ENCODE results near the gene SEC62.

SEC62 gene, protein sequence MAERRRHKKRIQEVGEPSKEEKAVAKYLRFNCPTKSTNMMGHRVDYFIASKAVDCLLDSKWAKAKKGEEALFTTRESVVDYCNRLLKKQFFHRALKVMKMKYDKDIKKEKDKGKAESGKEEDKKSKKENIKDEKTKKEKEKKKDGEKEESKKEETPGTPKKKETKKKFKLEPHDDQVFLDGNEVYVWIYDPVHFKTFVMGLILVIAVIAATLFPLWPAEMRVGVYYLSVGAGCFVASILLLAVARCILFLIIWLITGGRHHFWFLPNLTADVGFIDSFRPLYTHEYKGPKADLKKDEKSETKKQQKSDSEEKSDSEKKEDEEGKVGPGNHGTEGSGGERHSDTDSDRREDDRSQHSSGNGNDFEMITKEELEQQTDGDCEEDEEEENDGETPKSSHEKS

DNA sequence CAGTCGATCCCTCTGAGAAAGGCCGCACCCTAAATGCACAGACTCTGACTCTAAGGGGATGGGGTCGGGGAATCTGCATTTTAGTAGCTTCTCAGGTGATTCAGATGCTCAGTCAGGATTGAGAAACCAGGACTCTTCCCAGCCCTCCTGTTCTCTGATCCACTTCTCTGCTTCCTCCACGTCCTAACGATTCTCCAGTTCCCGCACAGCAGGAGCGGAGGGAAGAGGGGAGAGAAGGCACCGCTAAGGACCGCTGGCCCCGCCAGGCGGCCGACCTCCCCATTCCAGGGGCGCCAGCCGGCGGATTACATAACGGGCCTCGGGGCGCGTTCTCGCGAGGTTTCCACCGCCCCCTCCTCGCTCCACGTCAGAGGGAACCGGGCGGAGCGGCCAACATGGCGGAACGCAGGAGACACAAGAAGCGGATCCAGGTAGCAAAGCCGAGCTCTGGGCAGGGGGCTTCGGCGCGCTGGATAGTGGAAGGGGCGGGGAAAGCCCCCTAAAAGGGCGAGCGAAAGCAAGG lies at the start of gene SEC62:
Gene SEC62 (plus strand): TSS at position 380 of the 523 bp plus-strand sequence. CDS start 16 bp downstream, at position 396.
- peak; percentile 93 to 94 for DNase-seq

DNA sequence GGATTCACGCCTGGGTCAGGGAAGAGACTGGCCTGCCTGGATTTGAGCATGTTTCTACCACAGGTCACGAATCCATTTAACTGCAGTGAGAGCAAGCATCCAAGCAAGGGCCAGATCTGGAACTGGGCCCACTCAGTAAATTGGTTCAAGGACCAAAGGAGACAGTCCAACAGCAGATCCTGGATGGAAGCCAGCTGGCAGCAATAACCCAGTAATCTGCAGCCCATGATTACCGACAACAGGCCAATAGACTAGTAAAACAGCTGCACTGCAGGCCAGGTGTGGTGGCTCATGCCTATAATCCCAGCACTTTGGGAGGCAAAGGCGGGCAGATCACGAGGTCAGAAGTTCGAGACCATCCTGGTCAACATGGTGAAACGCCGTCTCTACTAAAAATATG lies 43.4 kb upstream of the SEC62 start:
- no peak for DNase-seq

DNA sequence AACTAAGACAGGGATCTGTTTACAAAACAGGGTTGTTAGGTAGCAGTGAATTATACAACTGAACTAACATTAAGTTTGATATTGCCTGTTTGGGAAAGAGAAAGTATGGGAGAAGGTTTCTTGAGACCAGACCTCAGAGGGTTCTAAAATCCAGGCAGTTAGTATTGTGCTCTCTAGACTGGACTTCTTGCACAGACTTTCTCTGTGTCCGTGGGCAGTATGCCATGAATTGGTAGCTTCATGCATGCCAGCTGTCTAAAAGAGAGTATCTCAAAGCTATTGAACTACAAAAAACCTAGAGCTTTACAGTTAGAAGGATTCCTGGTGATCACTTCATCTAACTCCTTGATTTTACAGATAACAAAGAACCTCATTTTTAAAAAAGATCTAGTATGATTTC lies 42.8 kb upstream of the SEC62 start:
- DNase-seq = no peak

DNA sequence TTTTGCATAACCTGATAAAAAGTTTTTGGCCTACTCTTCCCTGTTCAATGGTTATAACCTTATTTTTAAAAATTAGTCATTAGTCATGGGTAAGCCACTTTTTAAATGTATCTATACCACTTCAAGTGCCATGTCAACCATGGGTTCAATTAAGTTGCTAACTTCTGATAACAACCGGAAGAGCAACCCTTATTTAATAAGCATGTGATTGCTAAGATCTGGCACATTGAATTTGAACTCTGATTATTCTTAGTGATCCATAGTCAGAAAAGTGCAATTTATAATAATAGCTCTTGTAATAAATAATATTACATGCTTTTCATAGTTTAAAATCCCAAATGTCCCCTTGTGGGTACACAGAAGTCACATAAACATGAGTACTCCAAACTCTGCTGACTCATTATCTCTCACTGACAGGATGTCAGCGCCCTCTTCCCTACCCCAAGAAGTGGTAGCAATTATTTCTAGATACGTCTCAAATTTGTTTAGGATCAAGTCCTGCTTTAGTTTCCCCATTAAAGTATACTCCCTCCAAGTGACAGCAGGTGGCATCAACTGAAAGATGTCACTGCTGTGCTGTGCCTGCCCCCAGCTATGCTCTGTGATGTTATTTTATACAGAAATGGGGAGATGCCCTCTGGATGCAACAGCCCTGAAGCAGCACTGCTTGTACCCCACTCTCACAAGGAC lies 36.6 kb upstream of the SEC62 start:
- no peak for DNase-seq

DNA sequence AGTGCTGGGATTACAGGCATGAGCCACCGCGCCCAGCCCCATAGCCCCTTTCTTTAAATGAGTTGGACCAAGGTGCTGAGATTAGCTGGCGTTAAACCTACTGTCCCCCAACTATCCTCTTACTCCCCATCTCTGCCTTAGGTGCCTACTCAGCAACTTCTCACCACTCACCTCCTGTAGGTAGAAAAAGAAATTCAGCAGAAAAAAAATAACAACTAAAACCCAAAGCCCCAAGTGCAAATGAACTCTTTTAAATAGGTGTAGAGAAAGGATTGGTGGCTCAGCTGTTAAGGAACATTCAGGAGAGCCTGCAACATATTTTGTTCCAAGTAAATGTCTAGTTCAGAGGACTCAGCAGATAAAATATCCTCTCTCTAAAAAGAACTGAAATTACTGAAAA lies 35.8 kb upstream of the SEC62 start:
- no peak for DNase-seq

DNA sequence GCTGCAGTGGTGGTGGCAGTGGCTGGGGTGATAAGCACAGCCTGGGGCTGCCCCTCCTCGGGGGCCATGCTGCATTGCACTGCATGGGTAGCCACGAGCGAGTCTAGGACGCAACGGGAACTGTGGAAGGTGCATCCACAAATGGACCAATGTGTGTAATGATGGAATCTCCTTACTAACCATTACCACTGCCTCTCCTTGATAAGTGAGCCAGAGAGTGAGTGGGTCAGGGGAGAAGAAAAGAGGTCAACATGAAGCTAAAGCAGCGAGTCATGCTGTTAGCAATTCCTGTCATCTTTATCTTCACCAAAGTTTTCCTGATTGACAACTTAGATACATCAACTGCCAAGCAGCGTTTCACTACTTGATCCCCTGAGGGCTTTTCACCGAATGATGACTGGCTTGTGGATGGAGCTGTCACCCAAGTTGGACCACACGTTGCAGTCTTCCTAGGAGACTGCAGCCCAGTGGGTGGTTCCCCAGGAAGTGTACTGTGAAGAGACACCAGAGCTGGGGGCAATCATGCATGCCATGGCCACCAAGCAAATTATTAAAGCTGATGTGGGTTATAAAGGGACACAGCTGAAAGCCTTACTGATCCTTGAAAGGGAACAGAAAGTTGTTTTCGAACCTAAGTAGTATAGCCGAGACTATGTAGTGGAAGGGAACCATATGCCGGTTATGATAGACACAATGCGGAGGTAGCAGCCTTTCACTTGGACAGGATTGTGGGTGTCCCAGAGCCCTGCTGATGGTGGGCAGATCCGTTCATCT lies 34.7 kb upstream of the SEC62 start:
- DNase-seq = no peak

DNA sequence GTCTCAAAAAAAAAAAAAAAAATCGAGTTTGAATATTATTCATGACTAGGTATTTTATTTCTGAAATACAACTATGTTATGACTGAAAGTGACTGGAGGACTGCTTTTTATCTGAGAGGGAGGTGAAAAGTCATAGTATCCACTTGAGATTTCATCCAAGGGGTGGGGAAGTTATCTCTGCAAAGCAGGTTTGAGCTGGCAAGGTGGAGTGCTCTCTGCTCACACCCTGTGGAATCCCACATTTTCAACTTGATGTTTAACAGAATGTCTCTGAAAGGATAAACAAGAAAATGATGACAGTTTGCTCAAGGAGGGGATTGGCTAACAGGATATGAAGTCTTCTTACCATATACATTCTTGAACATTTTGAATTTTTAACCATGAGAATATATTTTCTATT lies 27.3 kb upstream of the SEC62 start:
- no peak for DNase-seq

DNA sequence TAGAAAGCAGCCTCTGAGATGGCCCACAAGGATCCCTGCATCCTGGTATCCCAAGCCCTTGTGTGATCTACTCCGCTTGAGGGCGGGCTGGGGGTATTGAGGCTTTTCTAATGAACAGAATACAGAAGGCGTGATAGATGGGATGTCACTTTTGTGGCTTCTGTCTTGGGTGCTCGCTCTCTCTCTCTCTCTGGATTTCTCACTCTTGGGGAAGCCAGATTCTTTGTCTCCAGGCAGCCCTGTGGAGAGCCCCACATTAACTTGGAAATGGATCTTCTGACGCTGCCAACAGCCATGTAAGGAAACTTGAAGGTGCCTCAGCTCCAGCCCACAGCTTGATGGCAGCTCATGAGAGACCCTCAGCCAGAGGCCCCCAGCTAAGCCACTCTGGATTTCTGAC lies 26.9 kb upstream of the SEC62 start:
- DNase-seq = no peak

DNA sequence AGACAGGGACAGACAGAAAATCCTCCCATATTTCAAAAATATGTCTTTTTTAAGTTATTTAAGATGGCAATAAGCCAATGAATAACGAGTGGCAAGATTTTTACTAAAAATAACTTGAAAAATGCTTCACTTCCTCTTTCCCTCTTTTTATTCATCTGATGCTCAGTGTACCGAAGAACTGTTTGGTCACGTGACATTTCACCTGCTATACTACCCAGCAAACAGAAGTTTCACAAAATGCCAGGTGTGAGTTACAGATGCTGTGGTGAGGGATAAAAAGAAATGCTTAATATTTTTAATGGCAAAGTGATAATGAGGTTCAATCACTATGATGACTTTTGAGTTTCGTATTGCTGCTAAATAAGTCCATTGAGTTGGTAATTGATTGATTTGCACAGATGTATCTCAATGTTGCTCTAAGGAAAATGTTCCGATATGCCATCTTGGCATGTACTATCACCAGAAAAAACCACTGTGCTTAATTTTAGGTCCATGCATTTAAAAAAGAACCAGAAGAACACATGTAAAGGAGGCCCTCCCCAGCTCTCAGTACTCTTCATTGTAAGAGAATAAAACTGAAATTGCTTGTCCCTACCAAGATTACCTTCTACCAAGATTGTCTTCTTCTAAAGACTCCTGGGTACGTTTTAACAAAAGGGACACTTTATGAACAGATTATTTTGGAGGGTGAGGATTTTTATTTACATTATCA lies 26.0 kb upstream of the SEC62 start:
- no peak for DNase-seq

DNA sequence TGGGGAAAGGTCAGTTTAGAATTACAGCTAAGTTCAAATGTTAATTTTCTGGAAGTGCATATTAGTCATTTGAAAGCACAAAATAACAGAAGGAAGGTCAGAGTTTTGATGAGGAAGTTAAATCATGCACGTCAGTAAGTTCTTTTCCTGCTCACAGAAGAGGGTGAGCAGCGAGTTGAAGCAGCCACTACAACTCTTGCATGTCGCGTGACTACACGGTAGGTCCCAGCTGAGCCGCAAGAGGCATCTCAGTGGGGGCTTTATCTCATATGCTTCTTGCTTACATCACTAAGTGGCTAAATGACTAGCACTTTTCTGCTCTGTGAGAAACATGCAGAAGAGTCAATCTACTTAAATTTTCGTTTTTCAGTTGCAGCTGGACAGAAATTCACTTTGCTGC lies 21.3 kb upstream of the SEC62 start:
- peak; percentile 10 to 16 for DNase-seq

DNA sequence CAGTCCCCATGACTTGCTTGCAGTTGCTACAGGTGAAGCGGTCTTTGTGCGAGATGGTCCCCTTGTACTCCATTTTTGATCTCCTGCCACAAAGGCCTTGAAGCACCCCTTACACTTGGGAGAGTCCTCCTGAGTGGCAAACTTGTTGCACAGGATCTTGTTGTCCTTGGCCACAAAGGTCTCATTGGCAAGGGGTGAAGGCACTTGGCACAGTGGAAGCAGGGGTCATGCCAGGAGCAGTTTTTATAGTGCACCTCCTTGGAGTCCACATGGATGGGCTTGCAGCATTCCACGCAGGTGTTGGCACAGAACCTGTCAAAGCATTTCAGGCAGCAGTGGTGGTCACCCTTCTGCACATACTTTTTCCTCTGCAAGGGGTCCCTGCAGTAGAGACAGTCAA lies 20.3 kb upstream of the SEC62 start:
- no peak for DNase-seq

DNA sequence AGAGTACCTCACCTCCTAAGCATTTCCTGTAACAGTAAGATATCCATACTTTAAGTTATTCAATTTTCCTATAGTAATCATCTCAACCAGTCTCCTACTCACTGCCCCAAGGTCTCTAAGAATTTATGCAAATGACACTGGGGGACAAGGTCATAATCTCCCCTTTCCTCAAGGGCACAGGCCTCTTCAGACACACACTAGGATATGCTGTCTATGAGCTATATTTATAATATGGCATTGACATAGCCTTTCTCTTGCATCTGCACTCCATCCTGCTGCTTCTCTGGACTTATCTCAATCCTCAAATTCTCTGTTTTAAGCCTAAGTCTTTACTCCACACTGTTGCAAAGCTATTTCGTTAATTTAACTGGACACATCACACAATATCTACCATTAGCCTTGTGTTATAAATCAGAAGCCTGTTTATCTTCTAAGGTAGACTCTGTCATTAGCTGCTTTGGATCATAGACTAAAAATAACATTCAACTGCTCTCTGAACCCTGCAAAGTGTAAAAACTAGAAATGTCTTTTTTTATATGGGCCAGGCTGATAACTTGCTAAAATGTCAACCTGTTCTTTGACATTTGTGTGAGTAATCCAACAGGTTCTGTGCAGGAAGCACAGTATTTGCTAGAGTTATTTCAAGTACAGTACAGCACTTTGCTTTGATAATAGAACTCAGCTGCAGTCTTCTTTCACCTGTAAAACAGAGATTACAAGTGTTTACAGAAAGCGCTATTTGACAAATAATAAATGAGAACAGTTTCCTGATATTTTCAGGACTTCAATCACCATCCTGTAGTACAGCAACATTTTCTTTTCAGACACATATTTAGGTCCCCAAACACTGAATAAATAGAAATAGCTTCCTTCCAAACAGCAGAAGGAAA lies 17.8 kb upstream of the SEC62 start:
- no peak for DNase-seq

DNA sequence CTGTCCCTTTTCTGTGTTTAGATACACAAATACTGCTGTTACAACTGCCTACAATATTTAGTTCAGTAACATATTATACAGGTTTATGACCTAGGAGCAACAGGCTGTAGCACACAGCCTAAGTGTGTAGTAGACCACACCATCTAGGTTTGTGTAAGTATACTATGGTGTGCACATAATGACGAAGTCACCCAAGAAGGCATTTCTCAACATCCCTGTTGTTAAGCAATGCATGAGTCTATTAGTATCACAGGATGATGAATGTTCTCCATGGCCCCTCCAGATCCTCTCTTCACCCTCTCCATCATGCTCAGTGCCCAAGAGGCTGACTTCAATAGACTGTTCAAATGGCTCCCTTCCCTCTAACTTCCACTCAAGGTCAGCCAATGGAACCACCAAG lies 14.6 kb upstream of the SEC62 start:
- DNase-seq = no peak

DNA sequence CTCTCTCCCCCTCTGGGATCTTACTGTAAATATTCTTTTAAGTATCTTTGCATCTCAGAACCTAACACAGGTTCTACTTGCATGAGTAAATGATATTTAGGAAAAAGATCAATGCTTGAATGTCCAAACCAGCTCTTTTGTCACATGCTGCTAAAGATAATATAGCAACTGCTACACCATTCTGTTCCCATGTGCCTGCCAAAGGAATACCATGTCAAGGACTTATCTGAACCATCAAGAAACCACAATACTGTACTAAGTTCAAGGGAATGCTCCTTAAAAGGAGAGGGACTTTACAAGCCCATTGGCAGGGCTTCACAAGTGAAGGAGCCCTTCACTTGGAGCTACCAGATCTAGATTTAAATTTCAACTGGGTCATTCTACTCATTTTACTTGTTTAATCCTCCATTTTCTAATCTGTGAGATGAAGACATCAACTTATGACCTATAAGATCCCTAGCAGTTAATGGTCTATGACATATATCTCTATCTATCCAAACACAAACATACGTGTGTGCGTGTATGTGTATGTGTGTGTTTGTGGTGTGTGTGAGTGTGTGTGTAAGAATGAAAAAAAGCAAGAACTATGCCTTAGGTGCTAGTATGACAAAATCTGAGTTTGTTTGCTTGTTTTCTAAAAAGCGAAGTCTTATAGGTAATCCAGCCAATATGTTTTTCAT lies 13.0 kb upstream of the SEC62 start:
- DNase-seq = no peak

DNA sequence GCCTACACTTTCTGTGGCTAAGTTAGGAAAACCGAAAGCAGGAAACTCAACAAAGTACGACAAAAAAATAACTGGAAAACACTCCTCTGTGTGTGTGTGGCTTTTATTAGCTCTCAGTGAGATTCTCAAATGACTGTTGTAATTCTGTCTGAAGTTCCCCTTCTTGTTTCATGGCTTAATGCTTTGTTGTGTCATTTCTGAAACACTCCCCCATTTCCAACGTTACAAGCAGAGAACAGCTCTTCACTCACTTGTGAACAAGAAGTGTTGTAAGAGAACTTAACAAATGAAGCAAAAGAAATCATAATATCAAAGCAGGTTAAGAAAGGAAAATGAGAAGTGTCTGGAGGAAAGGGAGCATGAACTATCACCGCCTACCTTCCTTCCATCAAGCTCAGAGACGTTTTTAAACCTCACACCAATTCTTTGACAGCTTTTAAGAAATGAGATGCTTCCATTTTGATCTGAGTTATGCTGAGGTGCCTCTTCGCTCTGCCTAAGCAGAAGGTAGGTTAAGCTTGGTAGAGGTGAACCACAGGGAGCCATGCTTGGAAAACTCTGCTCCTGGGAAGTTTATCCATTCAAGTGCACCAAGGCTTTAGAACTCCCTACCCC lies 12.4 kb upstream of the SEC62 start:
- DNase-seq = no peak

DNA sequence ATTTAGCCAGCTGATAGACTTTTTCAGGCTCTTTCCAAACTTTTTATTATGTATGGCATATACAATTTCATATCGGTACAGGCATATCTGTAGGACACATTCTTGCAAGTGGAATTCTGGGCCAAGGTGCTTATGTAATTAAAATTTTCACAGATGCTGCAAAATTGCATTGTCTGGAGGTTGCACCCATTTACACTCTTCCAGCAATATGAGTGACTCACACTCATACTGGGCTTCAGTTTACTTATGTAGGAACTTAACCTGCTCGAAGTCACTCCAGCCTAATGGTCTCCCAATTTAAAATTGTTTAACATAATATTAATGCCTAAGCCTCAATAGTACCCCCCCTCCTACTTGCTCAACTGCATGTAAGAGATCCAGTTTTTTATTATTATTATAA lies 11.2 kb upstream of the SEC62 start:
- DNase-seq = no peak

DNA sequence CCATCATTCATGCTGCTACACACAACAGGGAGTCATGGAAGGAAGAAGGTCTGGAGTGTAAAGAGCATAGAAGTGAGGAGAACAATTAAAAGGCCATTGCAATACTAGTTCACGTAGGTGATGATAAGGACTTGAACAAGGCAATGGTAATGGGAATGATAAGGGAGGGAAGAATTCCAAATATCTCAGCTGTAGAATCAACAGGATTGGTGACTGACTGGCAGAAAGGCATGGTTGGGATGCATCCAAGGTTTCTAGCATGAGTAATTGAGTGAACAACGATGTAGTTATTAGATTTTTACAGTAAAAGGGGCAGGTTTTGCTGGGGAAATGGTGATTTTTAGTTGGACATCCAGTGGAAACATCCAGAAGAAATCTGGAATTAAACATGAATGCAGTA lies 2.4 kb upstream of the SEC62 start:
- no peak for DNase-seq

DNA sequence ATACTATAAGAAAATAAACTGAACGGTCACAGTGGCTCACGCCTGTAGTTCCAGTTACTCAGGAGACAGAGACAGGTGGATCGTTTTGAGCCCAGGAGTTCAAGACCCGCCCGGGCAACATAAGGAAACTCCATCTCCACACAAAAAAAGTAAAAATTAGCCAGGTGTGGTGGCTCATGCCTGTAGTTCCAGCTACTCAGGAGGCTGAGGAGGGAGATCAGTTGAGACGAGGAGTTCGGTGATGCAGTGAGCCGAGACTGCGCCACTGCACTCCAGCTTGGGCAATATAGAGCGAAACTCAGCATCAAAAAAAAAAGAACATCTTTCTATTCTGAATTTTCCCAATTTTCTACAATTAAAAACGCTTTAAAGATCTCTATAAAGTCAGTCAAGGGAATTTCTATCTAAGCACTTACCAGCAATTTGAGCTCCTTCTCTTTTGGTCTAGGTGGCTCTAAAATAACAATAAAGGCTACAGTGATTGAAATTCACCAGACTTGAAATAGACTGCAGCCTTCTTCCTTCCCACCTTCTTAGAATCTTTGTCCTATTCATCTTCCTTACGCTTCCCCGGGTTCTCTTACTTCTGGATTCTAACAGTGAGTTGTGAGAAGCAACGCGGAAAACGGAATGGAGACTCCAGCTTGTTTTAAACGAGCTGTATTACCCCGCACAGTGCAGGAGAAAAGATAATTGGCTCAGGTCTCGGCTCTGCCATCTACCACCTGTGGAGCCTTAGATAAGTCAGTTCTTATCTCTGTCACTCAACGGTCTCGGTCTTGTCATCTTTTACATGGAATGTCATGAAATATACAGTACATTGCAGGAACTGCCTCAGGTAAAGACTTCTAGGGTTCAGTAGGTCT lies 812 bp upstream of the SEC62 start:
- DNase-seq = no peak

Data from stimulated activated CD4-positive, alpha-beta T cell treated with anti-CD3 and anti-CD28 coated beads, Interleukin-4, amount 100 ng/mL, for 4 hours (primary cell).